Panc1 (cell line): ENCODE results near the gene CCDC28A. TPM values are rescaled to one million over a fixed set of nuclear protein-coding genes. Genes with fewer than 3 reads are reported as not detected.
A peak's percentile ranks its signal among the peaks of the same experiment; 100 is the strongest.

Source experiments
- ATAC-seq: fragments of 200-7000 bp; cut with Tn5 transposase; 2 replicates; pipeline ENCODE4 v1.9.1; 2020; ENCODE audit warnings: mild to moderate bottlenecking, moderate library complexity
- BruUV-seq: library from RNA; stranded (reverse); fragments of 400-500 nt; replicated peaks from 2 replicates; lab custom pipeline; 2021; lab: Mats Ljungman, UMichigan
- CTCF ChIA-PET: fragments of 300-600 bp; sonication (Branson Sonifier 250); formaldehyde crosslinking; loops from one replicate; lab custom pipeline; 2022; ENCODE audit warnings: antibody characterized with exemption; lab: Charles Lee
- POLR2A ChIA-PET: fragments of 300-600 bp; sonication (Branson Sonifier 250); formaldehyde crosslinking; loops from one replicate; lab custom pipeline; 2022; ENCODE audit warnings: antibody characterized with exemption; lab: Charles Lee
- DNase-seq: peaks from one replicate; pipeline ENCODE4 v3.0.0-alpha.2; 2010; ENCODE audit warnings: low read depth, low spot score
- H3K27ac ChIP-seq: 2 replicates; pipeline ENCODE4 v1.5.1; 2011; ENCODE audit warnings: mild to moderate bottlenecking, low read length, inconsistent platforms
- H3K27me3 ChIP-seq: fragments of 200-500 bp; sonication (Bioruptor generic); 2 replicates; pipeline ENCODE4 v1.6.0; 2014; ENCODE audit warnings: low read length, inconsistent platforms; ENCODE audit not compliant: control insufficient read depth, insufficient read depth
- H3K36me3 ChIP-seq: fragments of 200-500 bp; sonication (Bioruptor generic); 2 replicates; pipeline ENCODE4 v1.5.1; 2014; ENCODE audit warnings: inconsistent platforms, mild to moderate bottlenecking, low read length, moderate library complexity; ENCODE audit not compliant: control insufficient read depth, insufficient read depth
- H3K4me1 ChIP-seq: 2 replicates; pipeline ENCODE4 v1.5.1; 2011; ENCODE audit warnings: inconsistent platforms, mild to moderate bottlenecking, low read length, moderate library complexity; ENCODE audit not compliant: control insufficient read depth, insufficient read depth
- H3K4me3 ChIP-seq, 2 experiments: 2 replicates each; pipeline ENCODE4 v1.5.1; 2011 to 2012; ENCODE audit warnings: low read depth in 2 of 2, low read length in 2 of 2, mild to moderate bottlenecking in 2 of 2, inconsistent platforms in 1 of 2, moderate library complexity in 1 of 2
- H3K9me3 ChIP-seq: fragments of 200-500 bp; sonication (Bioruptor generic); 2 replicates; pipeline ENCODE4 v1.5.1; 2014; ENCODE audit warnings: low read depth, mild to moderate bottlenecking, inconsistent platforms, low read length, moderate library complexity; ENCODE audit not compliant: control insufficient read depth, insufficient read depth
- POLR2AphosphoS5 ChIP-seq: IDR thresholded peaks from 2 replicates; pipeline ENCODE4 v1.6.1; 2012; ENCODE audit warnings: mild to moderate bottlenecking, low read depth, low read length, moderate library complexity
- SIN3A ChIP-seq: IDR thresholded peaks from 2 replicates; pipeline ENCODE4 v1.6.1; 2012; ENCODE audit warnings: low read depth, mild to moderate bottlenecking, low read length, moderate library complexity, borderline replicate concordance; ENCODE audit not compliant: insufficient read depth
- TCF7L2 ChIP-seq: IDR thresholded peaks from 2 replicates; pipeline ENCODE4 v1.6.1; 2011; ENCODE audit warnings: mild to moderate bottlenecking, low read depth, low read length, inconsistent platforms
- in situ Hi-C: cut with HindIII; loops from 2 replicates; pipeline ENCODE4 v1.10.0; 2016; ENCODE audit warnings: low sequenced_read_pairs, low pct_unique_long_range_greater_than_20kb
- intact Hi-C: fragments of 100-400 bp; cut with micrococcal nuclease; formaldehyde crosslinking; loops from one replicate; pipeline ENCODE4 v1.10.0; 2022; ENCODE audit not compliant: unreplicated experiment
- total RNA-seq: library from RNA; stranded (reverse); gene quantifications from one replicate; pipeline ENCODE4 v1.2.1, GENCODE V29; 2021; ENCODE audit not compliant: unreplicated experiment
- TF ChIP-seq, protein P1 (sequence below), 2 experiments: IDR thresholded peaks; 2 replicates each; pipeline ENCODE4 v1.6.1; 2011 to 2012; ENCODE audit warnings: low read depth in 2 of 2, control low read depth in 1 of 2, low read length in 1 of 2, mild to moderate bottlenecking in 1 of 2, moderate library complexity in 1 of 2; ENCODE audit not compliant: insufficient read depth in 1 of 2
- TF ChIP-seq, protein P2 (sequence below): fragments of 450-650 bp; IDR thresholded peaks from 2 replicates; pipeline ENCODE4 v1.5.1; 2017; ENCODE audit warnings: mild to moderate bottlenecking

CCDC28A gene
- total RNA-seq, 1 experiment from 2014 or later: 4.7 TPM

DNA sequence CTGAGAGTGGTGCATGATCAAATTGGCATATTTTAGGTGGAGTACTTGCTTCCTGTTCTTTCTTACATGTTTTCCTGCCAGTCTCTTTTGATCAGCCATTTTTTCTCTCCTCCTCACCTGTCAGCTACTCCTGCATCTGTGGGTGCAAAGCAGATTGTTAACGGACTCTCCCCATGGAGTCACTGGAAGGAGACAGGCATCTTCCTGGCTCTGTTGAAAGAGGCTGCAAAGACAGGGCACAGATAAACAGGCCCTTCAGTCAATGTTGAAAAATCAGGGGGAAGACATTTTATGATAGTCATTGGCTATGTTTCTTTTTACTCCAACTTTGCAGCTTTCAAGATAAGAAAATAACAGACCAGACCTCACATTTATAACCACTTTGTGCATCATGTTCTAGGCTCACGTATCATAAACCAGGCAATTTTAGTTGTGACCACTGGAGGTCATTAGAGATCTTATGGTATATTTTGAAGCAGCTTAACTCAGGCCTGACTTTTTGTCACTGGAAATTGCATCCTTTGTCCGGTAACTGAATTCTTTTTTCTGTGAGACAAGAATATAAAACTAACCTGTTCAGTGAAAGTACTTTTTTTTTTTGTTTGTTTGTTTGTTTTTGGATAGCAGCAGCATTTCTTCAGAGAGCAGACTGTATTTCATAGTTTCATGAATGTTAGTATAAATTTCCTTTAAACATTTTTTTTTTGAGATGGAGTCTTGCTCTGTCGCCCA, 42.4 kb downstream of the CCDC28A start:
- Histone ChIP-seq H3K4me1 (no peaks in the 10 kb centered on the region), H3K27ac (no peak overlapping the region), H3K36me3 (no peaks in the 10 kb centered on the region), H3K9me3 (no peaks in the 10 kb centered on the region), H3K27me3 (no peaks in the 10 kb centered on the region), H3K4me3 (no peak overlapping the region)
- ChIA-PET CTCF (interaction anchor here (0.6 to 1.9 kb wide), 4 partner anchors 36 to 548 kb away, joined by 3 to 8 read pairs (median 4); no protein-coding TSS in a partner anchor), POLR2A (no interaction called here)
- intact Hi-C loops: loop anchor here (1.0 kb wide), 2 partner anchors 172 to 548 kb away; partner anchors contain the start of gene REPS1
- ATAC-seq (peak; percentile 93), DNase-seq (peak; percentile 36)
- in situ Hi-C loops: no loop called here
- TF ChIP-seq, protein P1, sequence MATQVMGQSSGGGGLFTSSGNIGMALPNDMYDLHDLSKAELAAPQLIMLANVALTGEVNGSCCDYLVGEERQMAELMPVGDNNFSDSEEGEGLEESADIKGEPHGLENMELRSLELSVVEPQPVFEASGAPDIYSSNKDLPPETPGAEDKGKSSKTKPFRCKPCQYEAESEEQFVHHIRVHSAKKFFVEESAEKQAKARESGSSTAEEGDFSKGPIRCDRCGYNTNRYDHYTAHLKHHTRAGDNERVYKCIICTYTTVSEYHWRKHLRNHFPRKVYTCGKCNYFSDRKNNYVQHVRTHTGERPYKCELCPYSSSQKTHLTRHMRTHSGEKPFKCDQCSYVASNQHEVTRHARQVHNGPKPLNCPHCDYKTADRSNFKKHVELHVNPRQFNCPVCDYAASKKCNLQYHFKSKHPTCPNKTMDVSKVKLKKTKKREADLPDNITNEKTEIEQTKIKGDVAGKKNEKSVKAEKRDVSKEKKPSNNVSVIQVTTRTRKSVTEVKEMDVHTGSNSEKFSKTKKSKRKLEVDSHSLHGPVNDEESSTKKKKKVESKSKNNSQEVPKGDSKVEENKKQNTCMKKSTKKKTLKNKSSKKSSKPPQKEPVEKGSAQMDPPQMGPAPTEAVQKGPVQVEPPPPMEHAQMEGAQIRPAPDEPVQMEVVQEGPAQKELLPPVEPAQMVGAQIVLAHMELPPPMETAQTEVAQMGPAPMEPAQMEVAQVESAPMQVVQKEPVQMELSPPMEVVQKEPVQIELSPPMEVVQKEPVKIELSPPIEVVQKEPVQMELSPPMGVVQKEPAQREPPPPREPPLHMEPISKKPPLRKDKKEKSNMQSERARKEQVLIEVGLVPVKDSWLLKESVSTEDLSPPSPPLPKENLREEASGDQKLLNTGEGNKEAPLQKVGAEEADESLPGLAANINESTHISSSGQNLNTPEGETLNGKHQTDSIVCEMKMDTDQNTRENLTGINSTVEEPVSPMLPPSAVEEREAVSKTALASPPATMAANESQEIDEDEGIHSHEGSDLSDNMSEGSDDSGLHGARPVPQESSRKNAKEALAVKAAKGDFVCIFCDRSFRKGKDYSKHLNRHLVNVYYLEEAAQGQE (IDR thresholded peaks at IDR 0.05; ENCODE audit: insufficient read depth in 1 of 2, low read depth in 2 of 2, low read length in 1 of 2): no peak
- TF ChIP-seq, protein P2, sequence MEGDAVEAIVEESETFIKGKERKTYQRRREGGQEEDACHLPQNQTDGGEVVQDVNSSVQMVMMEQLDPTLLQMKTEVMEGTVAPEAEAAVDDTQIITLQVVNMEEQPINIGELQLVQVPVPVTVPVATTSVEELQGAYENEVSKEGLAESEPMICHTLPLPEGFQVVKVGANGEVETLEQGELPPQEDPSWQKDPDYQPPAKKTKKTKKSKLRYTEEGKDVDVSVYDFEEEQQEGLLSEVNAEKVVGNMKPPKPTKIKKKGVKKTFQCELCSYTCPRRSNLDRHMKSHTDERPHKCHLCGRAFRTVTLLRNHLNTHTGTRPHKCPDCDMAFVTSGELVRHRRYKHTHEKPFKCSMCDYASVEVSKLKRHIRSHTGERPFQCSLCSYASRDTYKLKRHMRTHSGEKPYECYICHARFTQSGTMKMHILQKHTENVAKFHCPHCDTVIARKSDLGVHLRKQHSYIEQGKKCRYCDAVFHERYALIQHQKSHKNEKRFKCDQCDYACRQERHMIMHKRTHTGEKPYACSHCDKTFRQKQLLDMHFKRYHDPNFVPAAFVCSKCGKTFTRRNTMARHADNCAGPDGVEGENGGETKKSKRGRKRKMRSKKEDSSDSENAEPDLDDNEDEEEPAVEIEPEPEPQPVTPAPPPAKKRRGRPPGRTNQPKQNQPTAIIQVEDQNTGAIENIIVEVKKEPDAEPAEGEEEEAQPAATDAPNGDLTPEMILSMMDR: peak; percentile 81
- no TSS peak for BruUV-seq

DNA sequence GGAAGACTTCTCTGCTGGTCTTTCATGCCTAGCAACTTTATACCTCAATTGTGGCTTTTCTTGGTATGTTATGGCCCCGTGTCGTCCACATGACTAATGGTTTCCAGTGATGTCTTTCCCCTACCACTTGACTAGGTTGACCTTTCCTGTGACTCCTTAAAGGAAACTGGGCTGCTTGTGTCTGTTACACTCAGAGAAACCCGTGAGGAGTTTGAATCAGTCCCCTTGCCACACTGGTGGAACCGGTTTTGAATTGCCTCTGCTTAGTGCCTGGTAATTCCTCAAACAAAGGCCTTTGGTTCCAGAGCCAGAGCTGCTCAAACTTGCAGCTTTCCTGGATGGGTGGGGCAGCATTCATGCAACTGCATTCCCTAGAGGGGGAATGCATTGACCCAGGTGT, 44.2 kb downstream of the CCDC28A start:
- intact Hi-C loops (no loop called here), in situ Hi-C loops (no loop called here)
- Histone ChIP-seq H3K4me1 (no peaks in the 10 kb centered on the region), H3K27me3 (no peaks in the 10 kb centered on the region), H3K27ac (no peak overlapping the region), H3K4me3 (no peak overlapping the region), H3K9me3 (no peaks in the 10 kb centered on the region), H3K36me3 (no peaks in the 10 kb centered on the region)
- TF ChIP-seq, protein P2: no peak
- TF ChIP-seq POLR2AphosphoS5 (no peak), TCF7L2 (no peak), SIN3A (no peak)
- TF ChIP-seq, protein P1 (IDR thresholded peaks at IDR 0.05; ENCODE audit: insufficient read depth in 1 of 2, low read depth in 2 of 2, low read length in 1 of 2): no peak
- ChIA-PET CTCF (interaction anchor here (0.5 kb wide), 1 partner anchor 1564 kb away, joined by 3 read pairs; no protein-coding TSS in a partner anchor), POLR2A (interaction anchor here (0.6 kb wide), 1 partner anchor 48 kb away, joined by 4 read pairs; no protein-coding TSS in a partner anchor)
- BruUV-seq: no TSS peak
- ATAC-seq (no peak; the same call in 1 of the 2 replicates), DNase-seq (no peak)
